ENCODE results near the gene PROSER3. TPM values are rescaled to one million over a fixed set of nuclear protein-coding genes. Genes with fewer than 3 reads are reported as not detected.

PROSER3 gene
- total RNA-seq, 2 experiments from 2014 or later, result 17.2 to 66.1 TPM

- DNase-seq (ENCODE audit: low spot score), result no peak
- CTCF ChIA-PET (ENCODE audit: unreplicated experiment), result no interaction called here
- H3K4me1 ChIP-seq (ENCODE audit: insufficient read depth, low read length, poor library complexity, severe bottlenecking), result peaks cover 22% of the 10 kb centered on the region
- intact Hi-C loops (cut with micrococcal nuclease; ENCODE audit: unreplicated experiment), result no loop called here
- no peaks in the 10 kb centered on the region for H3K9me2 ChIP-seq (ENCODE audit: insufficient read depth, low read length)
- no TSS peak for BruUV-seq (replicated peaks)
- H3K9me3 ChIP-seq (ENCODE audit: low read length), result no peaks in the 10 kb centered on the region
- POLR2A ChIA-PET, result interaction anchor here (0.6 kb wide), 1 partner anchor 273 kb away, joined by 3 read pairs; no protein-coding TSS in a partner anchor
- TF ChIP-seq CTCF (conservative IDR thresholded peaks at IDR 0.05; ENCODE audit: low read length) (no peak), EZH2phosphoT487 (IDR thresholded peaks at IDR 0.05; ENCODE audit: borderline replicate concordance, low read depth, low read length) (no peak)
- H3K4me3 ChIP-seq (ENCODE audit: low read depth, low read length, poor library complexity, severe bottlenecking), result no peak overlapping the region
- no peak overlapping the region for H3K4me2 ChIP-seq (ENCODE audit: low read length)
- H2AFZ ChIP-seq (ENCODE audit: low read length), result no peak overlapping the region
- H3K36me3 ChIP-seq (ENCODE audit: insufficient read depth, low read length), result peaks cover 55% of the 10 kb centered on the region
- peaks cover 6% of the 10 kb centered on the region for H4K20me1 ChIP-seq (ENCODE audit: insufficient read depth, low read length)
- H3K79me2 ChIP-seq (ENCODE audit: insufficient read depth, low read depth, low read length), result peaks cover 18% of the 10 kb centered on the region
- H3K27ac ChIP-seq (ENCODE audit: low read depth, low read length, poor library complexity, severe bottlenecking), result no peak overlapping the region
Measured at GRCh38 chr19:35720163-35720524, 37.8 kb upstream of the PROSER3 start.

DNA sequence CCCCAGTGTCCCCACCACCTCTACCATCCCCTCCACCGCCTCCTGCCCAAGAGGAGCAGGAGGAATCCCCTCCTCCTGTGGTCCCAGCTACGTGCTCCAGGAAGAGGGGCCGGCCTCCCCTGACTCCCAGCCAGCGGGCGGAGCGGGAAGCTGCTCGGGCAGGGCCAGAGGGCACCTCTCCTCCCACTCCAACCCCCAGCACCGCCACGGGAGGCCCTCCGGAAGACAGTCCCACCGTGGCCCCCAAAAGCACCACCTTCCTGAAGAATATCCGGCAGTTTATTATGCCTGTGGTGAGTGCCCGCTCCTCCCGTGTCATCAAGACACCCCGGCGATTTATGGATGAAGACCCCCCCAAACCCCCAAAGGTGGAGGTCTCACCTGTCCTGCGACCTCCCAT is 37.3 kb upstream of the PROSER3 start:
- H3K4me3 ChIP-seq (ENCODE audit: low read depth, low read length, poor library complexity, severe bottlenecking), result no peak overlapping the region
- POLR2A ChIA-PET, result no interaction called here
- H3K27ac ChIP-seq (ENCODE audit: low read depth, low read length, poor library complexity, severe bottlenecking), result no peak overlapping the region
- H3K4me1 ChIP-seq (ENCODE audit: insufficient read depth, low read length, poor library complexity, severe bottlenecking), result peaks cover 17% of the 10 kb centered on the region
- intact Hi-C loops (cut with micrococcal nuclease; ENCODE audit: unreplicated experiment), result no loop called here
- TF ChIP-seq EZH2phosphoT487 (IDR thresholded peaks at IDR 0.05; ENCODE audit: borderline replicate concordance, low read depth, low read length) (no peak), CTCF (conservative IDR thresholded peaks at IDR 0.05; ENCODE audit: low read length) (no peak)
- H3K79me2 ChIP-seq (ENCODE audit: insufficient read depth, low read depth, low read length), result peaks cover 18% of the 10 kb centered on the region
- CTCF ChIA-PET (ENCODE audit: unreplicated experiment), result no interaction called here
- no peak for DNase-seq (ENCODE audit: low spot score)
- H3K9me2 ChIP-seq (ENCODE audit: insufficient read depth, low read length), result no peaks in the 10 kb centered on the region
- H2AFZ ChIP-seq (ENCODE audit: low read length), result no peak overlapping the region
- no peaks in the 10 kb centered on the region for H3K9me3 ChIP-seq (ENCODE audit: low read length)
- no TSS peak for BruUV-seq (replicated peaks)
- H3K36me3 ChIP-seq (ENCODE audit: insufficient read depth, low read length), result peaks cover 60% of the 10 kb centered on the region
- H4K20me1 ChIP-seq (ENCODE audit: insufficient read depth, low read length), result peaks cover 6% of the 10 kb centered on the region
- no peak overlapping the region for H3K4me2 ChIP-seq (ENCODE audit: low read length)

DNA sequence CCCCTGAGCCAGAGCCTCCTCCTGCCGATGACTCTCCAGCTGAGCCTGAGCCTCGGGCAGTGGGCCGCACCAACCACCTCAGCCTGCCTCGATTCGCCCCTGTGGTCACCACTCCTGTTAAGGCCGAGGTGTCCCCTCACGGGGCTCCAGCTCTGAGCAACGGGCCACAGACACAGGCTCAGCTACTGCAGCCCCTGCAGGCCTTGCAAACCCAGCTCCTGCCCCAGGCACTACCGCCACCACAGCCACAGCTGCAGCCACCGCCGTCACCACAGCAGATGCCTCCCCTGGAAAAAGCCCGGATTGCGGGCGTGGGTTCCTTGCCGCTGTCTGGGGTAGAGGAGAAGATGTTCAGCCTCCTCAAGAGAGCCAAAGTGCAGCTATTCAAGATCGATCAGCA is 36.6 kb upstream of the PROSER3 start:
- no peak overlapping the region for H3K27ac ChIP-seq (ENCODE audit: low read depth, low read length, poor library complexity, severe bottlenecking)
- no peaks in the 10 kb centered on the region for H3K9me3 ChIP-seq (ENCODE audit: low read length)
- peaks cover 67% of the 10 kb centered on the region for H3K36me3 ChIP-seq (ENCODE audit: insufficient read depth, low read length)
- H3K4me2 ChIP-seq (ENCODE audit: low read length), result no peak overlapping the region
- intact Hi-C loops (cut with micrococcal nuclease; ENCODE audit: unreplicated experiment), result no loop called here
- H4K20me1 ChIP-seq (ENCODE audit: insufficient read depth, low read length), result peaks cover 6% of the 10 kb centered on the region
- ChIA-PET POLR2A (no interaction called here), CTCF (ENCODE audit: unreplicated experiment) (no interaction called here)
- no peak for TF ChIP-seq CTCF (conservative IDR thresholded peaks at IDR 0.05; ENCODE audit: low read length)
- TF ChIP-seq EZH2phosphoT487 (IDR thresholded peaks at IDR 0.05; ENCODE audit: borderline replicate concordance, low read depth, low read length), result no peak
- BruUV-seq (replicated peaks), result no TSS peak
- H2AFZ ChIP-seq (ENCODE audit: low read length), result no peak overlapping the region
- no peaks in the 10 kb centered on the region for H3K9me2 ChIP-seq (ENCODE audit: insufficient read depth, low read length)
- peaks cover 18% of the 10 kb centered on the region for H3K79me2 ChIP-seq (ENCODE audit: insufficient read depth, low read depth, low read length)
- H3K4me3 ChIP-seq (ENCODE audit: low read depth, low read length, poor library complexity, severe bottlenecking), result no peak overlapping the region
- peaks cover 9% of the 10 kb centered on the region for H3K4me1 ChIP-seq (ENCODE audit: insufficient read depth, low read length, poor library complexity, severe bottlenecking)
- no peak for DNase-seq (ENCODE audit: low spot score)

Data from OCI-LY7 (cell line).